ENCODE results near the gene ASAH2B. TPM values are rescaled to one million over a fixed set of nuclear protein-coding genes. Genes with fewer than 3 reads are reported as not detected.

ASAH2B gene
- total RNA-seq, 1 donor from 2014 or later = 3.4 TPM

DNA sequence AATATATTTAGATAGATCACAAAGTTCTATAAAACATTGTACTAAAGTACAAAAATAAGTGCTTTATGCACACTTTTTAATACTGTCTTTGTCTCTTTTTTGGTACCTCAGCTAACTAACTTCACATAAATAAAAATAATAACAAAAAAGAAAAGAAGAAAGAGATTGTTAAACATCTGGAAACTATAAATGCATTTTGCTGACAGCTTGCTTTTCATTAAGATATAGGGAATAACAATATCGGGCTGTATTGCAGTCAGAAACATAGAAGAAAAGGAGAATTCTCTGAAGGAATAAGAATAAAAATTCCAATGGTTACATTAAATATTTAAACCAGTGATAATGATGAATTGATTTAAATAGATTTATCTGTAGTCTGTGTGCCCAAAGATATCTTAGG lies 59.9 kb downstream of the ASAH2B start:
- DNase-seq = no peak

DNA sequence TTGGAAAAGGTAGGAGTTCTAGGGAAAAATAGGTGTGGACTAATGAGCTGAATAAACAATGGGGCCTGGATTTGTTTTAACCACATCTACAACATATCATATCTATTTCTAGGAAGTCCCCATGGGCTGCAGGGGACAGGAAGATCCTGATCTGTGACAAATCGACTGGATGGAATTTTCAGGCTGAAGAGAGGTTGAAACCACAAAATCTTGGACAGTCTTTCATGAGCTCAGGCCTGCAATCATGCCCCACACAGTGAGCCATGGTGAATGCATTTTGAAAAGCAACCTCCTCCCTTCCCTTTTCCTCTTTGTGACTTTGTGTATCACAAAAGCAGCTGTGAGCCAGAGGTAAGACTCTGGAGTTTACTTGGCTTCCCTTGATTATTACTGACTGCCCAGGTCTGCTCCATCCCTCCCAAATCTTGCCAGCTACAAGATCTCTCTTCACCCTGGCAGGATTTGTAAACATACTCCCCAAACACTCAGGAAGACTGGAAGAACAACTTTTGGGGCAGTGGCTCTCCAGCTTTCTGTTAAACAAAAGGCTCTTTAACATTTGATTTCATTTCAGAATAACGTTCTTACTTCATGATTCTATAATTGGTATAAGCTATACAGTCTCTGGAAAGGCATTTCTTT lies 66.4 kb downstream of the ASAH2B start:
- DNase-seq = no peak

DNA sequence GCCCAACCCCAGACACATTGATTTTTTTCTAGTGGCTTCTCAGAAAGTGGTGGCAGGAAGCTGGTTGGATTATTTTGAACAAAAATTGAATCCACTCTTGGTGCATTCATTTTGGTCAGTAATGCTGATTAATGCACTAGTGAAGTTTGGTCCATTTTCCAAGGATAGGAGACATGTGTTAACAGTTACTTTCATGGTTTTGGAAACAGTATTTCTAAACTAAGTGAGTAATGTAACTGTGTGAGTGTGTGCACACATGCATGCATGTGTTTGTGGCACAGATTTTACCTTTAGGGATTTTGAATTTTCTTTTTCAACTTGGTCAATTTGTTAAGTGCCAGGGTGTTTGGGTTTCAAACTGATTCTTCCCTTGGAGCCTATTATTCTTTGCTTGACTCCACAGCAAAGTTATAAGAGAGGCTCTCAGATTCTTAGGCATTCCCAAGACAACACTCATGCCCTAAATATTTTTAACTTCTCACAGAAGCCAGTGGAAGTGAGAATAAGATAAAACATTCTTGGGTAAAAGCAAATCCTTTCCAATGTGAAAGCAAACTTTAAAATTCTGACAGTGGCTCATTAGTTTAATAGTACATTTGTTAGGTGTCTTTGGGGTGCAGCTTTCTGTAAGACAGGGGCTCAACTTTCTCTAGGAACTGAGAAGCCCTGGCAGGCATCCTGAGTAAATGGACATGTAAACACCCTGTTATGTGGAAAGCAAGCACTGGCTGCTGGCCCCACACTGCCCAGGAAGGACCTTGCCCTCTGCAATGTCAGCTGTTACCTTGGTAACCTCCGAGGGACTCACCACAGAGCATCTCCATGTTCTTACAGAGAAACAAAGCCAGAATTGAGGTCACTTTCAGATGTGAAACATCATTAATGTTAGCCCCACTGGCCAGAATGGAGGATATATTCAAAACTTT lies 68.4 kb downstream of the ASAH2B start:
- no peak for DNase-seq

Other genes starting within 250 kb of the ASAH2B start
- 102 TPM for gene SGMS1, start 116.0 kb upstream of the ASAH2B start, total RNA-seq
- not detected for gene A1CF, start 145.7 kb downstream of the ASAH2B start, total RNA-seq

Data from skin of body (tissue), 2 donors.